Right renal cortex interstitium (tissue), 3 donors: ENCODE results near the gene TUBA3C. TPM values are rescaled to one million over a fixed set of nuclear protein-coding genes. Genes with fewer than 3 reads are reported as not detected.
"Not testable (repeated sequence)": the region's sequence is repeated elsewhere in the genome, so short reads cannot be mapped to it uniquely, and the experiment has no call there.

ENCODE experiments used
- DNase-seq, 3 donors: peaks; one replicate each; pipeline ENCODE4 v3.0.0-alpha.2; 2013; ENCODE audit warnings: low read depth in 3 of 3, low spot score in 2 of 3
- polyA plus RNA-seq, 3 donors: library from polyadenylated mRNA; unstranded; fragments of 120-200 nt; gene quantifications; one replicate each; pipeline ENCODE4 v1.2.1, GENCODE V29; 2013; ENCODE audit not compliant: insufficient read length in 3 of 3

TUBA3C gene
- not detected for polyA plus RNA-seq

DNA sequence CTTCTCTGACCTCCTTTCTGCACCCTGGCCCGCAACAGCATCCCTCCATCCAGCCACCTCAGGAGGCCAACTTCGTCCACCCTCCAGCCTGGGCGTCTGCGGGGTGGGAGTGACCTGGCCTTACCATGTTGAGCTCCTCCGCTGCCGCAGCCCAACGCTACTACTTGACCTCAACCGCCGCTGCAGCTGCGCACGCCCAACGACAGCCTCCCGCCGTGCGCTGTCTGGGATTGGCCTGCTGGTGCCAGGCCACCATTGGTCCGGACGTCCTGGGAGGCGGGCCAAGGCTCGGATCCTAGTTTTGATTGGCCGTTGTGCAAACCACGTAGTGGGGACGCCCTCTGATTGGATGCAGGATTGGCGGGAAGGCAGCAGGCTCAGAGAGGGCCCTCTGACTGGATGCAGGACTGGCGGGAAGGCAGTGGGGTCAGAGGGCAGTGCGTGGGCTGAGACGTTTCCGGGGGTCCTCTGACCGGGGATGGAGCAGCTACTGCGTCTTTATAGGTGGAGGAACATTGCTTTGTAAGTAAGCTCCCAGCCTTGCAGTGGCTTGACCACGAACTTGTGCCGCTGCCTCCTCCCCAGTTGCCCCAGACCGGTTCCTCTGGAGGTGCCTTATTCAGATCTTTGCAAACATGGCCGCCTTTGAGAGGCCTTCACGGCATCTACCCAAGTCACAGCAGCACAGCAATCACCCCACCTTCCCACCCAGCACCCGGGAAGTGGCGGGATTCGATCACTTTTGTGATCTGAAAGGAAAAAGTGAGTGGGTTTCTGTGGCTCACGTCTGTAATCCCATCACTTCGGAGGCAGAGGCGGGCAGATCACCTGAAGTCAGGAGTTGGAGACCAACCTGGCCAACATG, at the start of gene TUBA3C:
Gene TUBA3C (minus strand): TSS at position 204 of the 865 bp plus-strand sequence. CDS start 77 bp downstream, at position 127.
- no peak for DNase-seq

- DNase-seq: not testable (repeated sequence)
Observed at GRCh38 chr13:19207413-19207812, 25.8 kb upstream of the TUBA3C start.

GRCh38 chr13:19192622-19193021, 11.0 kb upstream of the TUBA3C start:
- not testable (repeated sequence) for DNase-seq

DNA sequence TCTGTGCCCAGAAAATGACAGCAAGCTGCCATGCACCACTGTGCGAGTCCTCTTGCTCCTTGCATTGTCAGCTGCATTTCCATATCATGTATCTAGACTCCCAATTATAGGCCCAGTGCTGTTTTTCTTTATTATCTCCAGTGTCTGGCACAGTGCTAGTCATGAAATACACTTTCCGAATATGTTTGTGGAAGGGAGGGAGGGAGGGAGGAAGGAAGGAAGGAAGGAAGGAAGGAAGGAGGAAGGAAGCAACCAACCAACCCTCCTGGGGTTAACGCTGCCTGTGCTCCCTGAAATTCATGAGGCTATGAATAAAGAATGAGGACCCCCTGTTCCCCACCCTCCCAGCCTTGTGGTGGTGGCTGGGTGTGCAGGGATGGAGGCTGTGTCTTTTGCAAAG, 8.3 kb upstream of the TUBA3C start:
- not testable (repeated sequence) for DNase-seq

DNA sequence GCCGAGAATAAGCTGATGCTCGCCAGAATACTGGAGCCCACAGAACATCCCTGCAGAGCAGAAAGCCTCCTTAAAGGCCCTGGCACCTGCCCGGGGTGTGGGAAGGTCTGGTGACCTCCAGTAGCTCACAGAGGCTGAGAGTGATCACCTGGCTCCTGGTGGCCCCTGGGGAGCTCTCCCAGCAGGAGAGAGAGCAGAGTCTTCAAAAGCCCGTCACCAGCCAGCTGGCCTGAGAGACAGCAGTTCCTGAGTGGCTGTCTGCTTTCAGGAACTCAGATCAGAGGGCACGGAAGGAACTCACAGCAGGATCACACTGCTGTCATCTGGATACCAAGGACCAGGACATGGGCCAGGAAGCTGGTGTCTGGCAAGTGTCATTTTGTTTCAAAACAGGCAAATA, 7.7 kb upstream of the TUBA3C start:
- DNase-seq: not testable (repeated sequence)

- no peak for DNase-seq
Observed at GRCh38 chr13:19185865-19186645, 4.4 kb upstream of the TUBA3C start.

GRCh38 chr13:19185086-19185864, 3.7 kb upstream of the TUBA3C start:
- DNase-seq: no peak

GRCh38 chr13:19184176-19184575, 2.6 kb upstream of the TUBA3C start:
- no peak for DNase-seq

GRCh38 chr13:19183676-19184075, 2.1 kb upstream of the TUBA3C start:
- DNase-seq: no peak

GRCh38 chr13:19182536-19182935, 912 bp upstream of the TUBA3C start:
- no peak for DNase-seq

GRCh38 chr13:19181021-19181620, 503 bp downstream of the TUBA3C start:
- no peak for DNase-seq

- DNase-seq: no peak
Observed at GRCh38 chr13:19179916-19180315, 1.7 kb downstream of the TUBA3C start.

DNA sequence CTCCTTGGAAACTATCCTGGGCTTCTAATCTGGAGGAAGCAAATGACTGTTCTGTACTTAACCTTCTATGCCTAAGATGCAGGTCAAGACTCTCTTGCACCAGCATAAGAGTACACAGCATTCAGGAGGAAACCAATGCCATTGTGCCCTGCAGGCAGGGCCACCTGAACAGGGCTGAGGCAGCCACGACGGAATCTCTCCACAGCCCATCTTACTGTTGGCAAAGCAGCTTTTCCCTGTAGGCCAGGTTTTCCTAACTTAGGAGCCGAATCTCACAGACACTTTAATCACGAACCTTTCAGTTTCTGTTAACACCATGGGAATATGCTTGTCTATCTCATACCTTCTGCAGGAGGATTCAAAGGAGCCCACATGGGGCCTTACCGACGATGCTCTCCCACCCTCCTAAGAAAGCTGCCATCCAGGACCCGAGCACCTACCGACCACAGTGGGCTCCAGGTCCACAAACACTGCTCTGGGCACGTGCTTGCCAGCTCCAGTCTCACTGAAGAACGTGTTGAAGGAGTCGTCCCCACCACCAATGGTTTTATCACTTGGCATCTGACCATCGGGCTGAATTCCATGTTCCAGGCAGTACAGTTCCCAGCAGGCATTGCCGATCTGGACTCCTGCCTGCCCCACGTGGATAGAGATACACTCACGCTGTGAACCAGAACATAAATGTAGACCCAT, 2.6 kb downstream of the TUBA3C start:
- no peak for DNase-seq

GRCh38 chr13:19176981-19177776, 4.4 kb downstream of the TUBA3C start:
- DNase-seq: not testable (repeated sequence)

DNA sequence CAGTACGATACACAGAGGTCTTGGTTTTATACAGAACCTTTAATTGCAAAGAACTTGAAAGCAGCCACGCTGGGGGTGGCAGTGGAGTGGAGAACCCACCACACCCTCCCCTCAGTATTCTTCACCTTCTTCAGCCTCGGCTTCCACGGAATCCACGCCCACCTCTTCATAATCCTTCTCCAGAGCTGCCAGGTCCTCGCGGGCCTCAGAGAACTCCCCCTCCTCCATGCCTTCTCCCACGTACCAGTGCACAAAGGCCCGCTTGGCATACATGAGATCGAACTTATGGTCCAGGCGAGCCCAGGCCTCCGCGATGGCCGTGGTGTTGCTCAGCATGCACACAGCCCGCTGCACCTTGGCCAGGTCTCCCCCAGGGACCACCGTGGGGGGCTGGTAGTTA, 7.9 kb downstream of the TUBA3C start:
- DNase-seq: no peak

GRCh38 chr13:19172647-19173030, 9.0 kb downstream of the TUBA3C start:
- DNase-seq: no peak

DNA sequence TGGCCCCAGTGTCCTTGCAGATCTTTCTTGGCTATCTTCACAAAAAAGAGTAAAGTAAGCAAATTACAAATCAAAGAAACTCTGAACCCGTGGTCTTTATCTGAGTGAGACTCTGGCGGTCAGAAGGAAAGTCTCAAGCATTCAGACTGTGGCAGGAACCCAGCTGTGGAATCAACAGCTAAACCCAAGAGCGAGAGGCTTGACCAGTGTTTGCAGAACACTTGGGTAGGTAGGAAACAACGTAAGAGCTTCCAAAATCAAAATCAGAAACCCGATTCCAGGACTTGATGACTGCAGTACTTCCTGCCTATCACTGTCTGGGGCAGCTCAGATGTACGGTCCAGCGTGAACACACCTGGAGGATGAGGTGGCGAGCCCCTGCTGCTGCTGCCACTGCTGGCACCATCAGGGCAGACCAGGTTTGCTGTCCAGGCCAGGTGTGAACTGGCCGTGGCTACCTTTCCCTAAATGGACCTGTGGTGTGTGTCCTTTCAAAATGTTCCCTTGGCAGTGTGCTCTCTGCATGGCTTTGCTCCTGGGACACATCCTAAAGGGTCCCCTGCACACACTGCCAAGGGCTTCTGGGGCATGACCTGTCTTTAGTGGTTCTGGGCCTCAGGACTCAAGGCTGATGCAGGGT, 9.5 kb downstream of the TUBA3C start:
- DNase-seq: no peak

GRCh38 chr13:19171563-19171962, 10.1 kb downstream of the TUBA3C start:
- no peak for DNase-seq

- DNase-seq: no peak
Observed at GRCh38 chr13:19169991-19170390, 11.6 kb downstream of the TUBA3C start.
